Caco-2 (cell line): Measurements from ENCODE around the gene ASCC1. TPM values are rescaled to one million over a fixed set of nuclear protein-coding genes. Genes with fewer than 3 reads are reported as not detected.

Source experiments
- Bru-seq: library from RNA; stranded (reverse); fragments of 400-500 nt; gene quantifications from one replicate; lab custom pipeline; 2021; lab: Mats Ljungman, UMichigan
- BruChase-seq, 2 experiments: library from RNA; stranded (reverse); fragments of 400-500 nt; gene quantifications; one replicate each; lab custom pipeline; 2021; lab: Mats Ljungman, UMichigan
- BruUV-seq: library from RNA; stranded (reverse); fragments of 400-500 nt; replicated peaks from 2 replicates; lab custom pipeline; 2021; lab: Mats Ljungman, UMichigan
- CTCF ChIA-PET: fragments of 300-600 bp; sonication (Branson Sonifier 250); formaldehyde crosslinking; loops from one replicate; lab custom pipeline; 2022; ENCODE audit warnings: antibody characterized with exemption; lab: Charles Lee
- POLR2A ChIA-PET: fragments of 300-600 bp; sonication (Branson Sonifier 250); formaldehyde crosslinking; loops from one replicate; lab custom pipeline; 2022; ENCODE audit warnings: antibody characterized with exemption; lab: Charles Lee
- DNase-seq, 2 experiments: peaks; one replicate each; pipeline versions ENCODE4 v3.0.0 to v3.0.0-alpha.2; 2020 to 2022
- H3K27me3 ChIP-seq: replicated peaks from 2 replicates; pipeline ENCODE4 v1.6.0; 2011; ENCODE audit warnings: low read length; ENCODE audit not compliant: control insufficient read depth, insufficient read depth
- H3K36me3 ChIP-seq: 2 replicates; pipeline ENCODE4 v1.5.1; 2011; ENCODE audit warnings: low read length; ENCODE audit not compliant: control insufficient read depth, insufficient read depth
- H3K4me1 ChIP-seq: fragments of 250-450 bp; sonication (Bioruptor Pico); 2 replicates; pipeline ENCODE4 v1.5.1; 2020; ENCODE audit warnings: mild to moderate bottlenecking
- H3K4me3 ChIP-seq: 2 replicates; pipeline ENCODE4 v1.5.1; 2011; ENCODE audit warnings: low read depth, mild to moderate bottlenecking, control low read depth, low read length
- H3K9me3 ChIP-seq: fragments of 250-450 bp; sonication (Bioruptor Pico); 2 replicates; pipeline ENCODE4 v1.5.1; 2020; ENCODE audit warnings: mild to moderate bottlenecking, moderate library complexity
- H3K27ac Mint-ChIP-seq: one replicate; pipeline ENCODE4 v1.8.0; 2022; ENCODE audit warnings: mixed read lengths; ENCODE audit not compliant: unreplicated experiment
- H3K27me3 Mint-ChIP-seq: one replicate; pipeline ENCODE4 v1.8.0; 2022; ENCODE audit warnings: mixed read lengths; ENCODE audit not compliant: insufficient read depth, unreplicated experiment
- H3K36me3 Mint-ChIP-seq: one replicate; pipeline ENCODE4 v1.8.0; 2022; ENCODE audit warnings: mild to moderate bottlenecking, mixed read lengths; ENCODE audit not compliant: insufficient read depth, unreplicated experiment
- H3K4me1 Mint-ChIP-seq: one replicate; pipeline ENCODE4 v1.8.0; 2022; ENCODE audit warnings: low read depth, mixed read lengths; ENCODE audit not compliant: unreplicated experiment
- H3K4me3 Mint-ChIP-seq: one replicate; pipeline ENCODE4 v1.8.0; 2022; ENCODE audit warnings: mild to moderate bottlenecking, moderate library complexity, mixed read lengths; ENCODE audit not compliant: unreplicated experiment
- H3K9me3 Mint-ChIP-seq: one replicate; pipeline ENCODE4 v1.8.0; 2022; ENCODE audit warnings: mixed read lengths; ENCODE audit not compliant: unreplicated experiment
- CTCF ChIP-seq, 2 experiments: fragments of 200-600 bp in 1 of 2; IDR thresholded peaks; 1 replicate in 1 of 2; 2 replicates in 1 of 2; pipeline versions ENCODE4 v1.5.1 to v1.8.0; 2011 to 2022; ENCODE audit warnings: antibody characterized with exemption in 1 of 2, control low read depth in 1 of 2, inconsistent platforms in 1 of 2, low read depth in 1 of 2, low read length in 1 of 2, mild to moderate bottlenecking in 1 of 2, moderate library complexity in 1 of 2; ENCODE audit not compliant: insufficient read depth in 1 of 2, severe bottlenecking in 1 of 2, unreplicated experiment in 1 of 2
- intact Hi-C: fragments of 100-400 bp; cut with micrococcal nuclease; formaldehyde crosslinking; loops from one replicate; pipeline ENCODE4 v1.10.0; 2022; ENCODE audit not compliant: unreplicated experiment
- long read RNA-seq: library from polyadenylated mRNA; stranded (forward); transcript quantifications from one replicate; pipeline ENCODE4 v2.0.0, GENCODE V29; 2022
- total RNA-seq: library from RNA; stranded (reverse); gene quantifications from 2 replicates; pipeline ENCODE4 v1.2.3, GENCODE V29; 2022

ASCC1 gene
- 60.1 and 73.7 TPM in 2 replicates for total RNA-seq
- percentile 74 among the genes with signal in this experiment for Bru-seq, nascent RNA
- BruChase-seq, experiment 1, labeled RNA remaining after a 2-hour chase = percentile 69 among the genes with signal in this experiment
- percentile 75 among the genes with signal in this experiment for BruChase-seq, experiment 2, labeled RNA remaining after a 6-hour chase
- long read RNA-seq, transcript ASCC1-202 (10 exons, 2,002 nt) = major isoform, 34 of 94 reads
- long read RNA-seq, partial matches to known transcripts = 3 of 94 reads
- long read RNA-seq, other reads (novel, unspliced or antisense) = 57 of 94 reads

- TSS peak; percentile 67 for BruUV-seq
- H3K4me1 ChIP-seq = peaks cover 13% of the 10 kb centered on the region; the same call in 1 of the 2 replicates
- H3K9me3 ChIP-seq = no peaks in the 10 kb centered on the region
- Mint-ChIP-seq H3K9me3 (no peaks in the 10 kb centered on the region), H3K4me3 (peak within 1 kb of the TSS; percentile 94), H3K36me3 (peaks cover 39% of the 10 kb centered on the region), H3K27ac (peak within 1 kb of the TSS; percentile 92), H3K27me3 (no peaks in the 10 kb centered on the region), H3K4me1 (peaks cover 8% of the 10 kb centered on the region)
- ChIA-PET POLR2A (interaction anchor here (0.5 to 2.1 kb wide), 19 partner anchors 8 to 930 kb away, joined by 3 to 22 read pairs (median 4); partner anchors contain the start of genes DDIT4 and MICU1), CTCF (interaction anchor here (0.8 to 1.7 kb wide), 8 partner anchors 45 to 320 kb away, joined by 3 to 7 read pairs (median 4); no protein-coding TSS in a partner anchor)
- intact Hi-C loops = loop anchor here (1.0 kb wide), 2 partner anchors 45 to 56 kb away; no protein-coding TSS in a partner anchor
- no peaks in the 10 kb centered on the region for H3K27me3 ChIP-seq
- peak within 1 kb of the TSS; percentile 77 for H3K4me3 ChIP-seq
- TF ChIP-seq CTCF (IDR thresholded peaks at IDR 0.05; ENCODE audit: insufficient read depth in 1 of 2, low read depth in 1 of 2, low read length in 1 of 2, severe bottlenecking in 1 of 2, unreplicated experiment in 1 of 2) = no peak
- DNase-seq = peak; percentile 94 to 99
- H3K36me3 ChIP-seq = no peaks in the 10 kb centered on the region; the same call in none of the 2 replicates
Measured at GRCh38 chr10:72215611-72216549, at the start of gene ASCC1, which contains the start of gene ANAPC16. TSS of gene ASCC1 (minus strand) at chr10:72216276. CDS start at chr10:72213298, 2,978 bp downstream. TSS of gene ANAPC16 (plus strand) at chr10:72216012. CDS start at chr10:72223915, 7,903 bp downstream.

- TF ChIP-seq CTCF (IDR thresholded peaks at IDR 0.05; ENCODE audit: insufficient read depth in 1 of 2, low read depth in 1 of 2, low read length in 1 of 2, severe bottlenecking in 1 of 2, unreplicated experiment in 1 of 2) = no peak
- Mint-ChIP-seq H3K27ac (no peak overlapping the region), H3K9me3 (no peaks in the 10 kb centered on the region), H3K27me3 (no peaks in the 10 kb centered on the region), H3K4me3 (no peak overlapping the region), H3K4me1 (peaks cover 16% of the 10 kb centered on the region), H3K36me3 (peaks cover 27% of the 10 kb centered on the region)
- no peak for DNase-seq
- Histone ChIP-seq H3K9me3 (no peaks in the 10 kb centered on the region), H3K4me3 (no peak overlapping the region), H3K27me3 (no peaks in the 10 kb centered on the region), H3K36me3 (no peaks in the 10 kb centered on the region), H3K4me1 (peaks cover 9% of the 10 kb centered on the region)
- intact Hi-C loops = no loop called here
- ChIA-PET POLR2A (interaction anchor here (7.3 kb wide), 1 partner anchor 9 kb away, joined by 163 read pairs; the partner anchor contains the start of gene DDIT4), CTCF (interaction anchor here (0.6 to 1.3 kb wide), 2 partner anchors 55 to 217 kb away, joined by 3 to 4 read pairs; no protein-coding TSS in a partner anchor)
- BruUV-seq = no TSS peak
Measured at GRCh38 chr10:72265508-72265907, 49.4 kb upstream of the ASCC1 start.
